Measurements from ENCODE around the gene ATP6V0A4.
"Not testable (repeated sequence)": the region's sequence is repeated elsewhere in the genome, so short reads cannot be mapped to it uniquely, and the experiment has no call there.

ATP6V0A4 gene

DNA sequence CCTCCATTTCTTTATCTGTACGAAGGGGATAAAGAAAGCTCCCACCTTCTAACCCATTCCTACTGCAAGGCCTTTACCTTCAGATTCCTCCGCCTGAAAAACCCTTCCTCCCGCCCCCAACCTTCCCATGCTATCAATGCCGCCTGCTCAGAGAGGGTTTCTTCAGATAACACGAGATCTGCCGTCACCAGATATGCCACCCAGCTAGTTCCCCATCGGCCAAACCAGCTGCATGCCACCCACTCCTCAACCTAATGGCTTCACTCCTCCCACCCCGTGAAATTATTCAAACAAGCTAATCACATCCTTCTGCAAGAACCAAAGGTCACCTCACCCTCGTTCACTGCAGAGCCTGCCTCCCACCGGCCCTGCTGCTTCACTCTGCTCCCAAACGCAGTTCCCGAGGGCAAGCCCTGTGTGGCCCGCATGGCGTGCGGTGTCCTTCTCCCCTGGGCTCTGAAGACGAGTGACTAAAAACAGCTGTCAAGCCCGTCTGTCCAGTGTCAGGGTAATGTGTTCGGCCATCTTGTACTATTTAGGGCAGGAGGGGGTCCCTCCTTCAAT is 47.0 kb downstream of the ATP6V0A4 start:
- no peak for DNase-seq (ENCODE audit: low read depth in 2 of 2)

DNA sequence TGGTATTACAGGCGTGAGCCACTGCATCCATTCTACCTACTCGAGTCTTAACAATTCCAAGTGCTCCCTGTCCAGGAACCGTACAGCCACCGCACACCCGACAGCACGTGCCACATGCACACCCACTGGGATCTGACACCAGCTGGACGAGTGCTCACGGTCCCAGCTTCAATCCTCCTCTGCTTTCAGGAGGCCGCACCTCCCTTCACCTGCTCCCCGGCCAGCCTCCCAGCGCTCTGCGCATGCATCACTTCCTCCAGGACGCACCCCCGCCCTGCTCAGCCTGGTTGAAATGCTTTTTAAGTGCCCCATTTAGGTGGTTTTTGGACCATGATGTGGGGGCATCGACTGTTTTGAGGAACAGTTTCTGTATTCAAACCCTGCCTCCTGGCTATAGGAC is 47.5 kb downstream of the ATP6V0A4 start:
- DNase-seq (ENCODE audit: low read depth in 2 of 2), result no peak

DNA sequence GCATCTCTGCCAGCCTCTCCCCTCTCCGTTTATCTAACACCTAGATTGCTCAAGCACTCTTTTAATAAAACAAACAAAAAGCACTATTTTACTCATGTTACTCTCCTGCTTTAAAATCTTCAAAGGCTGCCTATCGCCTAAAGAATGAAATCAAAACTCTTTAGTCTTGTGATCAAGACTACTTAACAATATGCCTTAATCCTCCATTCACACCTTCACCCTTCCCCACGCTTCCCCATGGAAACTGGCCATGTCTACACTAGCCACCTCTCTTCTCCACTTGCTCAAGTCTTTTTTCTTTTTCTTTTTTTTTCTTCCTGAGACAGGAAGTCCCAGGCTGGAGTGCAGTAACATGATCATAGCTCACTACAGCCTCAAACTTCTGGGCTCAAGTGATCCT is 48.0 kb downstream of the ATP6V0A4 start:
- DNase-seq (ENCODE audit: low read depth in 2 of 2), result no peak

DNA sequence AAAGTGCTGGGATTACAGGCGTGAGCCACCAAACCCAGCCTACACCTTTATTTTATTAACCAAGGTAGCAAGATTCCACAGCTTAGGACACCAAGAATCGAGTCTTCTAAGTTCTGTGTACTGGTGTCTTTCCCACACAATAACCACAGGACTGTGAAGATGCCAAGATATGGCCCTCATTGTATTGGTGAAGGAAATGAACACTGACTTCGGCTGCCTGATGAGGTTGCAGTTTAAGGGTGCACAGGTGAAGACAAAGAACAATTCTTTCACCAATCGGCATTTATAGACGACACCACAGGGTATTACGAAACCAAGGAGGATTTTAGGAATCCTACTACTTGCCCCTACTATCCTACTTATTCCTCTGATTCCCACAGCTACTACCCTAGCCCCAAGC is 49.3 kb downstream of the ATP6V0A4 start:
- DNase-seq (ENCODE audit: low read depth in 2 of 2), result no peak

DNA sequence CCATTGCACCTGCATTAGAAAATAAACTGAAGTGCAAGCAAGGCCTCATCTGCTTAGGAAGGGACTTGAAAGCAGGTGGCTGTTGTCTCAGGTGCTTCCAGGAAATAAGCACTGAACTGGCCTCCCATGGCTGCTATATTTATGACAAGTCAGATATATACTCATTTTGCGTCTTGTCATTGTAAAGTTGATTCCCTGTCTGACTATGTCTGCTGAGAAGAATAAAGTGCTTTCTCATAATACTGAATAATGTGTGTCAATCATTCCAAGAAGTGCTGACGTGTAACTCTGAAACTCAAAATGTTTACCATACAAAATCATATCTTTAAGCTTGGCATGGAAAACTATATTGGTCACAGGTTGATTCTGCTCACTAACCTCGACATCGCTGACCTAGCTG is 51.9 kb downstream of the ATP6V0A4 start:
- no peak for DNase-seq (ENCODE audit: low read depth in 2 of 2)

DNA sequence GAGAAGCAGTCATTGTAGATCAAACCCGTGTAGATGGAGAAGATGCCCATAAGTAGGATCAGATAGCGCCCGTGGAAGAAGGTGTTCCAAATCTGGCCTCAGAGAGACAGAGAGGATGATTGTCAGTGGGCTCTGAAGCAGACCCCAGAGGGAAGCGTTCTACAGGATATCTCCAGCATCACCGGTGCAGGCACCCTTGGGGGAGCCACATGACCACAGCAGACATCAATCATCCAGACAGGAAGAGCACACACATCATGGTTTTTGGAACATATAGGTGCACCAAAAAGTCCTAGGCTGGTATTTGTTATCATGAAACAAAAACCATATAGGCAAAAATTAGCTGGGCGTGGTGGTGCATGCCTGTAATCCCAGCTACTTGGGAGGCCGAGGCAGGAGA is 52.8 kb downstream of the ATP6V0A4 start:
- DNase-seq (ENCODE audit: low read depth in 2 of 2), result no peak

DNA sequence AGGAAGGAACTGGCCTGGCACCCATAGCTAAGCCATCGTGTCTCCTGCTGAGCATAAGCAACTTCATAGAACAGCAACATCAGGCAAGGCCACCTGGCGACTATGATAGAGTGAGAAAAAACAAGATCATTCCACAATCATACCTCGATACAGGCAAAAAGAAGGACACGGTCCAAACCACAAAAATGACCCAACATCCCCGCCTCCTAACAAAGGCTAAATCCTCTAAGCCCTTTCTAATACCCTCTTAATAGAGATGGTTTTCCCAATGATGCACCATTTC is 56.6 kb downstream of the ATP6V0A4 start:
- DNase-seq (ENCODE audit: low read depth in 2 of 2), result no peak

DNA sequence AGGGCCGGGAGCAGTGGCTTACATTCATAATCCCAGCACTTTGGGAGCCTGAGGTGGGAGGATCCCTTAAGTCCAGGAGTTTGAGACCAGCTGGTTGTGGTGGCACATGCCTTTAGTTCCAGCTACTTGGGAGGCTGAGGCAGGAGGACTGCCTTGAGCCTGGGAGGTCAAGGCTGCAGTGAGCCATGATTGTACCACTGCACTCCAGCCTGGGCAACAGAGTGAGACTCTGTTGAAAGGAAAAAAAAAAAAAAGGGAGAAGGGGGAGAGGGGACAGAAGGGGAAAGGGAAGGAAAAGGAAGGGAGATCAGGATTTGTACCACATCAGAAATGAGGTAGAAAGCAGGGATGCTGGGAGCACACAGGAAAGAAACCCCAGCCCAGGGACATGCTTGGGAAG is 58.1 kb downstream of the ATP6V0A4 start:
- DNase-seq (ENCODE audit: low read depth in 2 of 2), result no peak

DNA sequence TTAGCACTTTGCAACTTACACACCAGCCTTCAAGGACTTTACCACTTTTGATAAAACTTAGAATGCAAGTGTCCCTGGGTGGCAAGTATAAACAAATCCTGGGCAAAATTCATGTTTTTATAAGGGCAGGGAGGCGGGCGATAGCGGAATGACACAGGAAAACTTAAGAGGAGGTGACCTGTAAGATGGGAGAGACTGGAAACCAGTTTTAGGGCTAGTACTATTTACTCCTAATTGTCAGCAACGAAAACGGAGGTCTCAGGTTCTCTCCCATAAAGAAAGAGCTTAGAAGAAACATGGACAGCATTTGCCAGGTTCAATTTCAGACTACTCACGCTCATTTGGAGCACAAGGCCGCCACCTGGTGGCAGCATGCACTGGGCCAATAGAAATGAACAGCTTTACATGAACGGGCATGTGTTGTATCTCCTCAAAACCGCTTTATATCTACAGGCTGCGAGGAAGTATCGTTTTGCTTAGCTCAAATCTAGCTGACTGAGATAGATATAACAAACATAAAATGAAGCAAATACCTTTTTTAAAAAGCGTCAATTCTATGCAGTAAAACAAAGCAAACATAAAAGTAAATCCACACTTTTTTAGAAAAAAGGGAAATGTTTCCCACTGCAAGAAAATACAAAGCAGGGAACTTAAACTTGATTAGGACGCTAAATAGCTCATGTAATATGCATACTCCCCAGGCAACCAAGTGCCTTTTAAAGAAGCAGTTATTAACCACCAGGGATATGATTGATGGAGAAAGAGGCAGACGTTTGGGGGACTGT is 59.3 kb downstream of the ATP6V0A4 start:
- peak; percentile 54 to 63 for DNase-seq (ENCODE audit: low read depth in 2 of 2)

DNA sequence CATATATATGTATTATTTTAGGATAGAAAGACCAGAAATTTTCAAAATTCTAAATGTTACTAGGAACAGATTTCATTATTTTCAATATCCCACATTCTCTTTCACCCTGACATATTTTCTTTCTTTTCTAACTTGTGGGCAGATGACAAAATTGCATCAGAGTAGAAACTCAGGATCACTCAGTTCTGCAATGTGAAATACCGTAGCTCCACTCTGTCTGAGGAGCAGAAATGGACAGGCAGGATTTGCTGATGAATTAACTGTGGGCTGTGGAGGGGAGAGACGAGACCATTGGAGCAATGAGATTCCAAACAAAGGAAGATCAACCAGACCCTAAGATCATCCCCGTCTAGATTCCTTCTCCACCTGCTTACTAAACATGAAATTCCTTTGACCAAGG is 59.9 kb downstream of the ATP6V0A4 start:
- no peak for DNase-seq (ENCODE audit: low read depth in 2 of 2)

DNA sequence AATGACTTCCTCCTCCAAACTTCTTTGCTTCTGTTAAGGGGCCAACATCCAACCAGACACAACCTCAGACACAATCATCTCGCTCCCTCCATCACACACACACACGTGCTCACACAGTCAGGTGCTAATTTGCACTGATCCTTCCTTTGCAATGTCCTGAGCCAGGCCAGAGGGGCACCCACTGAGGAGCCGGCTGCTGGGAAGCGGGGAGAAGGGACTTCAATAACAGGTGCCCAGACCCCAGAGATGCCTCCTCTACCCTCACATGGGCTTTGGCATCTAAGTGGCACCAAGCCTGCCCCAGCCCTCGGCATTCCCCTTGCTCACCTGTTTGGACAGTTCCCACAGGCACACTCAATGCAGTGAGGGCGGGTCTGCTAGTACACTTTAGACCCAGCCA is 62.6 kb downstream of the ATP6V0A4 start:
- no peak for DNase-seq (ENCODE audit: low read depth in 2 of 2)

DNA sequence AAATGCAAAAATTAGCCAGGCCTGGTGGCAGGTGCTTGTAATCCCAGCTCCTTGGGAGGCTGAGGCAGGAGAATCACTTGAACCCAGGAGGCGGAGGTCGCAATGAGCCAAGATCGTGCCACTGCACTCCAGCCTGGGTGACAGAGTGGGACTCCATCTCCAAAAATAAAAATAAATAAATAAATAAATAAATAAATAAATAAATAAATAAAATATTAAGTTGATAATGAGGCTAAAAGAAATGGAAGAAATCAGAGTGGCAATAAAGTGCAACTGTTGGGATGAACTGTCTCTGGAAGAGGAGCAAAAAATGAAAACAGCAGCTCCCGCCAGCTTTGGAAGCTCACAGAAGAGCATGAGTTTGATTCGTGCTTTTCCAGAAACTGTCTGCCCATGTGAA is 66.3 kb downstream of the ATP6V0A4 start:
- DNase-seq (ENCODE audit: low read depth in 2 of 2), result not testable (repeated sequence)

DNA sequence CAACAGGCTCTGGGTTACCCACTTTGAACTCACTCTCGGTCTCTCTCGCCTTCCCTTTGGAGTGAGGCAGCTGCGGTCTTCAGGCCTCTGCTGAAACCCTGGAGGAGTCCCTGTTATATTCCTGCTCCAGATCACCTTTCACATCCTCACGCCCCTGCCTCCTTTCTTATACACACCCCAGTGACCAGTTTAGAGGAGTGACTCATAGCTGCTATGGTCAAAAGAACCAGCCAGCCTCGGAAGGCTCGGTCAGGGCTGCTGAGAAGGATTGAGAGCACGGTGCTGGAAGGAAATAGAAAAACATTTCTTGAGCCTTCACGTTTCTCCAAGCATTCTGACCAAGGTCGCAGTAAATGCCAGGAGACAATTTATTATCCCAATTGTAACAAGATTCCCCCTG is 68.6 kb downstream of the ATP6V0A4 start:
- no peak for DNase-seq (ENCODE audit: low read depth in 2 of 2)

DNA sequence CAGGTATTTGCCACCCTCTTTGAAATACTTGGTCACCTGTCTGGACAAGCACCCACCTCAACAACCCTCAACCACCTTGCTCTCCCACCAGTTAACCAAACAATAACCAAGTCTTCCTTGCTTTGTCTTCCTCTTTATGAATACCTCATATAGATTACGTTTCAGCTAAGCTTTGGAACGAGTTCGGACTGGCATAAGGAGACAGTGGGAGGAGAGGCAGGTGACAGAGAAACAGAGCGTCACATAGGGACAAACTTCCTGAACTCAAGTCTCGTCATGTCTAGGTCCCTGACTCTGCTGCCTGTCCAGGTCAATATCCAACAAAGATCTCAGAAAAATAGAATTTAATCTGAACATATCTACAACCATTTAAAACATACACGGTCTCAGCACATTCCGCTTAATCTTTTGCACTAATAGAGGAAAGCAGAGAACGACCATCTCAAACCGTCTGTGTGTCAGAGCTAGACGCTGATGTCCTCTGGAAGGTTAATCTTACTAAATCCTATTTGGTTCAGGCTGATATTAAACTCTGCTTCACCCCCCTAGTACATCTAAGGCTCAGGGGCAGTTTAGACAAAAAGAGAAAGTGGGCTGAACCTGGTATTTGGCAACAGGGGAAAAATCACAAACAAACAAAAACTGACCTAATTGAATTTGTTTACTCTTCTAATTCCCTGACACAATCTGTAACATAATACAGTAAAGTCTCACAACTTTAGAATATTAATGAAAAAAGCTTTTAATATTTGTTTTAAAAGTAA is 70.5 kb downstream of the ATP6V0A4 start:
- DNase-seq (ENCODE audit: low read depth in 2 of 2), result no peak

DNA sequence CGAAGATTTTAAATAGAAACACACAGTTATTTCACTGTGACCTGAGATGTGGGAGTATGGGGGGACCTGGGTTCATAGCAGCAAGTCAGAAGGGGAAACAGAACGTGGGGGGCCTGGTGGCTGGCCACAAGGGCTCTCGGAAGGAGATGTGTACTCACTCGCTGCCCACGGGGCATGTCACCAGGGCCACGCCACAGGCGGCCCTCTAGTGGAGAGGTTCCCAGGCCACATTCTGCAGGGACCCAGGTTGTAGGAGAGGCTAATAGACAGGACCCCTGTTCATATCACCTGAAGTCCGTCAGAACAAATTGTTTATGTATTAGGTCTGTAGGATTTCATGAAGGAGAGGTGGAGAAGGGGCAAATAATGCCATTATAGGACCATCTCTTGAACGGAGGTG is 71.7 kb downstream of the ATP6V0A4 start:
- no peak for DNase-seq (ENCODE audit: low read depth in 2 of 2)

DNA sequence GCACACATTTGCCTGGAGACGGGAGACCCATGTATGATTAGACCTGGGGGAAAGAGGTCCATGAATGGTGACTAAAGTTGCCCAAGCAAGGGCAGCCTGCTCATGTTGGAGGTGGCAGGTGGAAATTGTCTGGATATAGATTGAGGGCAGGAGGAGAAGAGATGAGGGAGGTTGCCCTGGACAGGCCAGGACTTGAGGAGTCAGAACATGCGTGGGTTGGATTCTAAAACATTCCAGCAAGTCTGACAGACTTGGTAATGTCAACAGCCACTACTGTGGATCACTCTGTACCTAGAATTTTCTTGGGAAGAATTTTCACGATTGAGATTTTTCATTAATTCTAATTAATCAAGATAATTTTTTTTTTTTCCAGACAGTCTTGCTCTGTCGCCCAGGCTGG is 77.7 kb downstream of the ATP6V0A4 start:
- no peak for DNase-seq (ENCODE audit: low read depth in 2 of 2)

DNA sequence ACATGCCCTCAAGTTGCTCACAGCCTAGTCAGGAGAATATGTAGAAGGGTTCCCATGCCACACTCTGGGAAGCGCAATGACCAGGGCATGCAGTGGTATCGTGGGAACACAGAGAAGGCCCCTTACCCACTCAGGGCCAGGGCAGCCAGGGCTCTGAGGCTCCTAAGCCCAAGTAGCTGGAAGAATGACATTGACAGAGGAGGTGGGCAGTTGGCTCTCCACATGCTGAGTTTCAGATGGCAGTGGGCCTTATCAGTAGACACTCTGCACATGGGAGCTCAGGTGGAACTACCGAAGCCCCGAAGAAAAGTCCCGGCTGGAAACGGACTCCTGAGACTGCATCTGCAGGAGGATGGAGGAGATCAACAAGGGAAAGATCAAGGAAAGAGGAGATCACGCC is 81.1 kb downstream of the ATP6V0A4 start:
- DNase-seq (ENCODE audit: low read depth in 2 of 2), result no peak

DNA sequence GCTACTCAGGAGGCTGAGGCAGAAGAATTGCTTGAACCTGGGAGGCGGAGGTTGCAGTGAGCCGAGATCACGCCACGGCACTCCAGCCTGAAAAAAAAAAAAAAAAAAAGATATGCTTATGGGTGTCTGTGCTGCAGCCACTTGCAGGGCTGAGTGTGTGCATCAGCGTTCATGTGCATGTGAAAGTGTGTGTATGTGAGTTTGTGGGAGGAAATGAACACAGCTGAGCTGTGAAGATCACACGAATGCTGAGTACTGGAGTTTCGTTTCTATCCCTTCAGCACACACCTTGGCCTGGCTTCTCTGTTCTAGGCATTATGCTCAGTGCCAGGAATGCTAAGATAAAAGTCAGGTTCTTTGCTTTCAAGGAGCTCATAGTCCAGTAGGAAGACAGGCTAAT is 84.8 kb downstream of the ATP6V0A4 start:
- no peak for DNase-seq (ENCODE audit: low read depth in 2 of 2)

DNA sequence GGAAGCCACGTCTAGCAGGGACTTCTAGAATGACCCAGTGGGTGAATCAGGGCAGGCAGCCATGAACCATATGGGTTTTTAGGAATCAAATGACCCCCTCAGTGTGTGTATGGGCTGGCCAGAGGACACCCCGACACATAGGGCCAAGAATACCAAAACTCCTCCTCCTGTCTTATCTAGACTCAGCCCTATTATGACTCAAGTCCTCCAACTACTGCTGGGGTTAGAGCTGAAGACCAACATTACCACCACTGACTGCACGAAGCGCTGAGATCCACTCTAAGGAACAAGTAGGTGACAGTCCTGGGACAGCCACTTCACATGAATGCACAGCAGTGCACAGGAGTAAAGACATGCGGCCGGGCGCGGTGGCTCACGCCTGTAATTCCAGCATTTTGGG is 85.3 kb downstream of the ATP6V0A4 start:
- no peak for DNase-seq (ENCODE audit: low read depth in 2 of 2)

DNA sequence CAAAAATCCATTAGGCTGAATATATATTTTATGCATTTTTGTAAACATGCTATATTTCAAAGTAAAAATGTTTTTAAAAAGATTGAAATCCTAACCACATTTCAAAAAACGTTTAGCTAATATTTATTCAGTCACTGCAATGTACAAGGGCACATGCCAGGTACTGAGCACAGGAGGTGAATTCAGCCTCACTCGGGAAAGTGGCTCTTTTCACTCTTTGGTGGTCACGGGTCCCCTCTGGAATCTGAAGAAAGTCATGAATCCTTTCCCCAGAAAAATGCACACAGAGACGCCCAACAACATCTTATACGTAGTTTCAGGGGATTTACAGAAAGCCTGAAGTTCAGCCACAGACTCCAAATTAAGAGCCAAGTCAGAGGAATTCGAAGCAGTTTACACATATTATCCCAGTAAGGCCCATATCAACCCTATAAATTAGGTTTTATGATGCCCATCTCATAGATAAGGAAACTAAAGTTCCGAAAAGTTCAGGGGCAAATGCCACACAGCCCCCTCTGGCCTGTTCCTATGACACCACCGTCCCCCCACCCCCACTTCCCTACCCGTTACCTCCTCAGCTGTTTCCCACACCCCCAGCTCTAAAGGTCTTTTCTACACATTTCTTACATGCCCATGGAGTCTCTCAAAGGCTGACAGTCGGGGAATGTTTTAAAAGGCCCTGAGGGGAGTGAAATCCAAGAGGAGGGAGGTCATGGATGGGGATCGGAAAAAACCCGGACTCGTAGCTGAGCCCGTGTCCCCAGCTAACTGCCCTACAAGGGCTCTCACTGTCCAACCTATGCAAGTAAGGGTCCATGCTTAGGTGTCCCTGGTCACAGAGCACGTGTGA is 87.2 kb downstream of the ATP6V0A4 start:
- DNase-seq (ENCODE audit: low read depth in 2 of 2), result no peak

DNA sequence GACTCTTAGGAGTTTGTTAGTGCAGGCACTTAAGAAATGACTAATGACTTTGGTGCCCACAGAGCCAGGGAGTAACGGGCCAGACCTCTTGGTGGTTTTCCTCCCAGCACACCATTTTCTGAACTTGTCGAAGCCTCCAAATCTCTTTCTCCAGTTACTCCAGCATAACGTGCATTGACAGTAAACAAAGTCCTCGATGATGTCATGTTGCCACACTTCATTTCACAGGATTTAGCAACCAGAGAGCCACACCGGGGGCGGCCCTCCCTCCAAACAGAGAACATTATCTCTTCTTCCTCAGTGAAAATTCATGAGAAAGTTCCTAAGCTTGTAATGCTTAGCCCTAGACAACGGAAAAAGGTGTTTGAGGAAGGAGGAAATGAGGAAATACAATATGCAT is 92.8 kb downstream of the ATP6V0A4 start:
- DNase-seq (ENCODE audit: low read depth in 2 of 2), result no peak

DNA sequence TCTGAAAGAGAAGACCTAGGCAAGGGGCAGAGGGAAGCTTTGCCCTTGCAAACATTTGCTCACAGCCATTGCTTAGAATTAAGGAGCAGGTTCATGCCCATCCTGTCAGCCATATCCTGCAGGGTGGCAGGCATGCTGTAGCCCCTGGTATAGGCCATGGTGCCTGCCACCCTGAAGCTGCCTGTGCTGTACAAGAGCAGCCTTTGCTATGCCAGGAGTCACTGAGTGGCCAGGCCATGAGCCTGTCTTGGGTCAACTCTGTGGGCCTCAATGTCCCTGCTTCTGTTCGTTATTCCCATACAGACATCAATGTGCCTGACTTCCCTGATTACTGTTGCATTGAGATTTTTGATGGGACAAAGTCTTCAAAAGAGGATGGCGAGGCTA is 96.5 kb downstream of the ATP6V0A4 start:
- no peak for DNase-seq (ENCODE audit: low read depth in 2 of 2)
